ENCODE data around the gene RPUSD3. TPM values are rescaled to one million over a fixed set of nuclear protein-coding genes. Genes with fewer than 3 reads are reported as not detected.

Gene RPUSD3
- total RNA-seq, 1 donor from 2014 or later = 43.5 TPM

DNA sequence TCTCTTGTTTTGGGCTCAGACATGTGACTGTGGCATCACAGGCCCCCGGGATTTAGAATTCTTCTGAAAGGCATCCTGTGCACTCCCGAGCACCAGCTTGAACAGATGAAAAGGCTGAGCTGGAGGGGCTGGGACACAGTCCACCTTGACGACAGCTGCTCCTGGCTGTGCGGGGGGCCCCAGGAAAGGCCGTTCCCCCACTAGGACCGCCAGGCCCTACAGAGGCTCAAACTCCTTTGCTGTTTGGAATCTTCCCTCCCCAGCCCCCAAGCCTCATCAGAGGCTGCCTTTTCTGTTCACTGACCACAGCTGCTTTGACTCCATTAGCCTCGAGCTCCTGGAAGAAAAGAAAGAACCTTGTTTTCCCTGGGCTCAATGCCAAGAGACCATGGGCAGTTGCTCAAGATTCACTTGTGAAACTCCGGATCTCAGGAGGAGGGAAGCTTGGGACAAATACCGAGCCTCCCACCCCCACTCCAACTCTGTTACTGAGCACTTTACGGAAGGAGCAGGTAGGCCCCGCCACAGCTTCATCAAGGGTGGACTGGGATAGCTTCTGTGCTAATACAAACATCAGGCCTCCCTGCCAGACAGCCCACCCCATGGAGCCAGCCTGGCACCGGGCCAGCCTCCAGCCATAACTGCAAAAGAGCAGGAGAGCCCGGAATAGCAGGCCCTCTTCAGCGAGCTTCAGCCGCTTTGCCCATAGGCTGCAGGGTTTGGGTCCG is 20.6 kb upstream of the RPUSD3 start:
- H3K36me3 Mint-ChIP-seq (ENCODE audit: low read depth, unreplicated experiment) = no peaks in the 10 kb centered on the region
- H3K27ac Mint-ChIP-seq (ENCODE audit: unreplicated experiment) = no peak overlapping the region
- TF ChIP-seq CTCF (IDR thresholded peaks at IDR 0.05; ENCODE audit: unreplicated experiment) = no peak
- H3K4me1 Mint-ChIP-seq (ENCODE audit: unreplicated experiment) = no peaks in the 10 kb centered on the region
- peaks cover 6% of the 10 kb centered on the region for H3K27me3 Mint-ChIP-seq (ENCODE audit: unreplicated experiment)
- no peaks in the 10 kb centered on the region for H3K9me3 Mint-ChIP-seq (ENCODE audit: unreplicated experiment)
- DNase-seq (ENCODE audit: low spot score) = no peak
- no peak overlapping the region for H3K4me3 Mint-ChIP-seq (ENCODE audit: unreplicated experiment)

DNA sequence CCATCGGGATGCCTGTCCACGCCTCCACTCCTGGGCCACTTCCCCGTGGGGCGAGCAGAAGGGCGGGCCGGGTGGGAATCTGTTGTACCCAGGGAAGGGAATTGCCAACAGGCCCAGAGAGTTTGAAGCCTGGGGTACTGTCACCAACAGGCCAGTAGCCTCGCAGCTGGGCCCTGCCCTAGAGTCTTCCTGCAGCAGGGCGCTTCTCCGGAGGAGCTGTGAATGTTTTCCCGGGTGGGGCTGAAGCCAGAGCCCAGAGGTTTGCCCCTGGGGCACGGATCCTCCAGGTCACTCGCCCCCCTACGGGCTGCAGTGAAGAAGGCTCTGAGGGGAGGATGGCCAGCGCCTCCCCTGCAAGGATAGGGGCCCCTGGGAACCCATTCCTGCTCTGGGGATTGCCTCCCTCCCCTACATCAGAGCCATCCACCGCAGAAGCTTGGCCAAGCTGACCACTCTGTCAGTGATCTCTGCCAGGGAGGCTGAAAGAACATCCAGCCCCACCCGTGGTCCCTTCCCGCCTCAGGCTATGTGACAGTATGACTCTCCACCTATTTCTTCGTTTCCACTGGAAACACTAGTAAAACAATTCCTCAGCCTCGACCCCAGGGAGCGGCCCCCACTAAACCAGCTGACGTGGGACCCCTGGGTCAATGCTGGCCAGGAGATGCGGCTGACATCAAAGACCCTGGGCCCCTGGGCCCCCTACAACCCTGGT is 19.4 kb upstream of the RPUSD3 start:
- no peaks in the 10 kb centered on the region for H3K9me3 Mint-ChIP-seq (ENCODE audit: unreplicated experiment)
- no peak overlapping the region for H3K4me3 Mint-ChIP-seq (ENCODE audit: unreplicated experiment)
- H3K4me1 Mint-ChIP-seq (ENCODE audit: unreplicated experiment) = no peaks in the 10 kb centered on the region
- no peak for DNase-seq (ENCODE audit: low spot score)
- peaks cover 6% of the 10 kb centered on the region for H3K27me3 Mint-ChIP-seq (ENCODE audit: unreplicated experiment)
- TF ChIP-seq CTCF (IDR thresholded peaks at IDR 0.05; ENCODE audit: unreplicated experiment) = no peak
- no peaks in the 10 kb centered on the region for H3K36me3 Mint-ChIP-seq (ENCODE audit: low read depth, unreplicated experiment)
- no peak overlapping the region for H3K27ac Mint-ChIP-seq (ENCODE audit: unreplicated experiment)

- no peak overlapping the region for H3K4me3 Mint-ChIP-seq (ENCODE audit: unreplicated experiment)
- H3K9me3 Mint-ChIP-seq (ENCODE audit: unreplicated experiment) = no peaks in the 10 kb centered on the region
- H3K27ac Mint-ChIP-seq (ENCODE audit: unreplicated experiment) = no peak overlapping the region
- no peak for TF ChIP-seq CTCF (IDR thresholded peaks at IDR 0.05; ENCODE audit: unreplicated experiment)
- no peaks in the 10 kb centered on the region for H3K4me1 Mint-ChIP-seq (ENCODE audit: unreplicated experiment)
- no peaks in the 10 kb centered on the region for H3K36me3 Mint-ChIP-seq (ENCODE audit: low read depth, unreplicated experiment)
- peak; percentile 48 for DNase-seq (ENCODE audit: low spot score)
- H3K27me3 Mint-ChIP-seq (ENCODE audit: unreplicated experiment) = peaks cover 6% of the 10 kb centered on the region
Observed at GRCh38 chr3:9862391-9863057, 18.7 kb upstream of the RPUSD3 start.

- Mint-ChIP-seq H3K27ac (ENCODE audit: unreplicated experiment) (no peak overlapping the region), H3K9me3 (ENCODE audit: unreplicated experiment) (no peaks in the 10 kb centered on the region), H3K36me3 (ENCODE audit: low read depth, unreplicated experiment) (no peaks in the 10 kb centered on the region), H3K4me3 (ENCODE audit: unreplicated experiment) (no peak overlapping the region), H3K27me3 (ENCODE audit: unreplicated experiment) (peaks cover 6% of the 10 kb centered on the region), H3K4me1 (ENCODE audit: unreplicated experiment) (no peaks in the 10 kb centered on the region)
- no peak for DNase-seq (ENCODE audit: low spot score)
- no peak for TF ChIP-seq CTCF (IDR thresholded peaks at IDR 0.05; ENCODE audit: unreplicated experiment)
Observed at GRCh38 chr3:9861626-9862130, 17.9 kb upstream of the RPUSD3 start.
